GM10266 (cell line): ENCODE data around the gene NLK.
A peak's percentile ranks its signal among the peaks of the same experiment; 100 is the strongest.

ENCODE experiments used
- DNase-seq: peaks from one replicate; pipeline ENCODE4 v3.0.0; 2012; ENCODE audit errors: extremely low spot score
- CTCF ChIP-seq: IDR thresholded peaks from 2 replicates; pipeline ENCODE4 v1.5.1; 2012; ENCODE audit warnings: mild to moderate bottlenecking, low read depth; ENCODE audit not compliant: control insufficient read depth, insufficient read depth; ENCODE audit errors: missing control alignments

The NLK gene

GRCh38 chr17:28216528-28216927, 174.1 kb downstream of the NLK start:
- no peak for DNase-seq
- no peak for TF ChIP-seq CTCF

- TF ChIP-seq CTCF: no peak
- no peak for DNase-seq
These were observed 177.3 kb downstream of the NLK start for GRCh38 chr17:28219771-28220170.

- DNase-seq: no peak
- no peak for TF ChIP-seq CTCF
These were observed 179.4 kb downstream of the NLK start for GRCh38 chr17:28221751-28222414.

GRCh38 chr17:28225271-28225670, 182.8 kb downstream of the NLK start:
- DNase-seq: no peak
- no peak for TF ChIP-seq CTCF

- no peak for DNase-seq
- no peak for TF ChIP-seq CTCF
These were observed 183.4 kb downstream of the NLK start for GRCh38 chr17:28225867-28226266.

- TF ChIP-seq CTCF: no peak
- no peak for DNase-seq
These were observed 184.3 kb downstream of the NLK start for GRCh38 chr17:28226563-28227315.

GRCh38 chr17:28227316-28228108, 185.0 kb downstream of the NLK start:
- TF ChIP-seq CTCF: peak; percentile 7
- peak; percentile 55 for DNase-seq
